GM18520 (cell line): ENCODE data around the gene STX4.
"Not testable (repeated sequence)": the region's sequence is repeated elsewhere in the genome, so short reads cannot be mapped to it uniquely, and the experiment has no call there.

Experiments
- ATAC-seq: cut with Tn5 transposase; IDR thresholded peaks from one replicate; pipeline ENCODE4 v1.9.1; 2021; ENCODE audit not compliant: unreplicated experiment

The STX4 gene

GRCh38 chr16:30998852-30999761, 34.3 kb upstream of the STX4 start:
- ATAC-seq: no peak

GRCh38 chr16:31000671-31001382, 32.5 kb upstream of the STX4 start:
- no peak for ATAC-seq

- ATAC-seq: no peak
Observed at GRCh38 chr16:31001507-31002249, 31.7 kb upstream of the STX4 start.

- ATAC-seq: no peak
Observed at GRCh38 chr16:31002250-31002700, 31.1 kb upstream of the STX4 start.

GRCh38 chr16:31002862-31003341, 30.5 kb upstream of the STX4 start:
- no peak for ATAC-seq

- no peak for ATAC-seq
Observed at GRCh38 chr16:31003744-31004143, 29.6 kb upstream of the STX4 start.

- no peak for ATAC-seq
Observed at GRCh38 chr16:31004658-31005057, 28.7 kb upstream of the STX4 start.

- ATAC-seq: no peak
Observed at GRCh38 chr16:31005350-31006085, 27.8 kb upstream of the STX4 start.

- no peak for ATAC-seq
Observed at GRCh38 chr16:31006086-31006385, 27.3 kb upstream of the STX4 start.

GRCh38 chr16:31006589-31006988, 26.8 kb upstream of the STX4 start:
- no peak for ATAC-seq

GRCh38 chr16:31007684-31008083, 25.7 kb upstream of the STX4 start:
- no peak for ATAC-seq

- no peak for ATAC-seq
Observed at GRCh38 chr16:31008149-31008548, 25.2 kb upstream of the STX4 start.

- no peak for ATAC-seq
Observed at GRCh38 chr16:31008551-31008950, 24.8 kb upstream of the STX4 start.

- no peak for ATAC-seq
Observed at GRCh38 chr16:31009120-31009519, 24.2 kb upstream of the STX4 start.

- ATAC-seq: no peak
Observed at GRCh38 chr16:31009894-31010584, 23.3 kb upstream of the STX4 start.

- no peak for ATAC-seq
Observed at GRCh38 chr16:31010585-31011325, 22.6 kb upstream of the STX4 start, which contains the start of gene STX1B. Gene STX1B (minus strand): TSS chr16:31010638. CDS start chr16:31010396, 242 bp downstream.

- ATAC-seq: not testable (repeated sequence)
Observed at GRCh38 chr16:31011815-31012214, 21.5 kb upstream of the STX4 start.

GRCh38 chr16:31013292-31013691, 20.1 kb upstream of the STX4 start:
- not testable (repeated sequence) for ATAC-seq

- no peak for ATAC-seq
Observed at GRCh38 chr16:31016018-31016417, 17.3 kb upstream of the STX4 start.
